ENCODE measurements around the gene ASB10.

The ASB10 gene

GRCh38 chr7:151191544-151191943, 4.5 kb upstream of the ASB10 start:
- Histone ChIP-seq H3K36me3 (ENCODE audit: insufficient read depth, low read length) (no peaks in the 10 kb centered on the region), H3K9me3 (ENCODE audit: low read length) (no peaks in the 10 kb centered on the region), H2AFZ (ENCODE audit: low read depth, low read length) (no peak overlapping the region), H3K27me3 (ENCODE audit: insufficient read depth, low read length) (peaks cover 52% of the 10 kb centered on the region), H3K4me3 (ENCODE audit: low read length) (no peak overlapping the region), H3K4me1 (ENCODE audit: insufficient read depth, low read length) (no peaks in the 10 kb centered on the region)

GRCh38 chr7:151189038-151189437, 2.0 kb upstream of the ASB10 start:
- H2AFZ ChIP-seq (ENCODE audit: low read depth, low read length), result no peak overlapping the region
- H3K36me3 ChIP-seq (ENCODE audit: insufficient read depth, low read length), result no peaks in the 10 kb centered on the region
- H3K27me3 ChIP-seq (ENCODE audit: insufficient read depth, low read length), result peaks cover 39% of the 10 kb centered on the region
- no peak overlapping the region for H3K4me3 ChIP-seq (ENCODE audit: low read length)
- H3K9me3 ChIP-seq (ENCODE audit: low read length), result no peaks in the 10 kb centered on the region
- no peaks in the 10 kb centered on the region for H3K4me1 ChIP-seq (ENCODE audit: insufficient read depth, low read length)

- no peak overlapping the region for H3K4me3 ChIP-seq (ENCODE audit: low read length)
- H2AFZ ChIP-seq (ENCODE audit: low read depth, low read length), result no peak overlapping the region
- H3K9me3 ChIP-seq (ENCODE audit: low read length), result no peaks in the 10 kb centered on the region
- H3K36me3 ChIP-seq (ENCODE audit: insufficient read depth, low read length), result no peaks in the 10 kb centered on the region
- H3K4me1 ChIP-seq (ENCODE audit: insufficient read depth, low read length), result no peaks in the 10 kb centered on the region
- H3K27me3 ChIP-seq (ENCODE audit: insufficient read depth, low read length), result peaks cover 39% of the 10 kb centered on the region
These were observed 1.1 kb upstream of the ASB10 start for GRCh38 chr7:151188252-151188542.

GRCh38 chr7:151187409-151188251, 580 bp upstream of the ASB10 start:
- H2AFZ ChIP-seq (ENCODE audit: low read depth, low read length), result no peak overlapping the region
- peaks cover 39% of the 10 kb centered on the region for H3K27me3 ChIP-seq (ENCODE audit: insufficient read depth, low read length)
- no peaks in the 10 kb centered on the region for H3K9me3 ChIP-seq (ENCODE audit: low read length)
- no peaks in the 10 kb centered on the region for H3K4me1 ChIP-seq (ENCODE audit: insufficient read depth, low read length)
- no peak overlapping the region for H3K4me3 ChIP-seq (ENCODE audit: low read length)
- no peaks in the 10 kb centered on the region for H3K36me3 ChIP-seq (ENCODE audit: insufficient read depth, low read length)

- Histone ChIP-seq H3K36me3 (ENCODE audit: insufficient read depth, low read length) (no peaks in the 10 kb centered on the region), H3K9me3 (ENCODE audit: low read length) (no peaks in the 10 kb centered on the region), H3K4me1 (ENCODE audit: insufficient read depth, low read length) (no peaks in the 10 kb centered on the region), H3K27me3 (ENCODE audit: insufficient read depth, low read length) (peaks cover 26% of the 10 kb centered on the region), H3K4me3 (ENCODE audit: low read length) (no peak overlapping the region), H2AFZ (ENCODE audit: low read depth, low read length) (no peak overlapping the region)
These were observed 1.0 kb downstream of the ASB10 start for GRCh38 chr7:151185762-151186639.

GRCh38 chr7:151181011-151181431, 6.0 kb downstream of the ASB10 start:
- Histone ChIP-seq H3K36me3 (ENCODE audit: insufficient read depth, low read length) (no peaks in the 10 kb centered on the region), H3K4me3 (ENCODE audit: low read length) (no peak overlapping the region), H3K27me3 (ENCODE audit: insufficient read depth, low read length) (peaks cover 23% of the 10 kb centered on the region), H3K4me1 (ENCODE audit: insufficient read depth, low read length) (no peaks in the 10 kb centered on the region), H3K9me3 (ENCODE audit: low read length) (no peaks in the 10 kb centered on the region), H2AFZ (ENCODE audit: low read depth, low read length) (no peak overlapping the region)

- Histone ChIP-seq H3K36me3 (ENCODE audit: insufficient read depth, low read length) (no peaks in the 10 kb centered on the region), H3K4me3 (ENCODE audit: low read length) (no peak overlapping the region), H3K4me1 (ENCODE audit: insufficient read depth, low read length) (no peaks in the 10 kb centered on the region), H2AFZ (ENCODE audit: low read depth, low read length) (no peak overlapping the region), H3K27me3 (ENCODE audit: insufficient read depth, low read length) (peaks cover 23% of the 10 kb centered on the region), H3K9me3 (ENCODE audit: low read length) (peaks cover 1% of the 10 kb centered on the region)
These were observed 7.1 kb downstream of the ASB10 start for GRCh38 chr7:151179946-151180345.

- no peak overlapping the region for H2AFZ ChIP-seq (ENCODE audit: low read depth, low read length)
- no peak overlapping the region for H3K4me3 ChIP-seq (ENCODE audit: low read length)
- H3K9me3 ChIP-seq (ENCODE audit: low read length), result peaks cover 2% of the 10 kb centered on the region
- peaks cover 23% of the 10 kb centered on the region for H3K27me3 ChIP-seq (ENCODE audit: insufficient read depth, low read length)
- H3K36me3 ChIP-seq (ENCODE audit: insufficient read depth, low read length), result no peaks in the 10 kb centered on the region
- H3K4me1 ChIP-seq (ENCODE audit: insufficient read depth, low read length), result no peaks in the 10 kb centered on the region
These were observed 7.7 kb downstream of the ASB10 start for GRCh38 chr7:151179287-151179860.

- Histone ChIP-seq H2AFZ (ENCODE audit: low read depth, low read length) (no peak overlapping the region), H3K27me3 (ENCODE audit: insufficient read depth, low read length) (peaks cover 23% of the 10 kb centered on the region), H3K4me3 (ENCODE audit: low read length) (no peak overlapping the region), H3K9me3 (ENCODE audit: low read length) (peaks cover 2% of the 10 kb centered on the region), H3K4me1 (ENCODE audit: insufficient read depth, low read length) (no peaks in the 10 kb centered on the region), H3K36me3 (ENCODE audit: insufficient read depth, low read length) (no peaks in the 10 kb centered on the region)
These were observed 8.2 kb downstream of the ASB10 start for GRCh38 chr7:151178831-151179230.

GRCh38 chr7:151178236-151178635, 8.8 kb downstream of the ASB10 start:
- peaks cover 2% of the 10 kb centered on the region for H3K9me3 ChIP-seq (ENCODE audit: low read length)
- H3K4me1 ChIP-seq (ENCODE audit: insufficient read depth, low read length), result no peaks in the 10 kb centered on the region
- H3K27me3 ChIP-seq (ENCODE audit: insufficient read depth, low read length), result peaks cover 23% of the 10 kb centered on the region
- H3K36me3 ChIP-seq (ENCODE audit: insufficient read depth, low read length), result no peaks in the 10 kb centered on the region
- H3K4me3 ChIP-seq (ENCODE audit: low read length), result no peak overlapping the region
- H2AFZ ChIP-seq (ENCODE audit: low read depth, low read length), result no peak overlapping the region

GRCh38 chr7:151177310-151177709, 9.7 kb downstream of the ASB10 start:
- H3K36me3 ChIP-seq (ENCODE audit: insufficient read depth, low read length), result no peaks in the 10 kb centered on the region
- no peak overlapping the region for H2AFZ ChIP-seq (ENCODE audit: low read depth, low read length)
- no peak overlapping the region for H3K4me3 ChIP-seq (ENCODE audit: low read length)
- peaks cover 2% of the 10 kb centered on the region for H3K9me3 ChIP-seq (ENCODE audit: low read length)
- no peaks in the 10 kb centered on the region for H3K4me1 ChIP-seq (ENCODE audit: insufficient read depth, low read length)
- H3K27me3 ChIP-seq (ENCODE audit: insufficient read depth, low read length), result peaks cover 23% of the 10 kb centered on the region

GRCh38 chr7:151176401-151176800, 10.6 kb downstream of the ASB10 start:
- H3K4me1 ChIP-seq (ENCODE audit: insufficient read depth, low read length), result no peaks in the 10 kb centered on the region
- no peaks in the 10 kb centered on the region for H3K36me3 ChIP-seq (ENCODE audit: insufficient read depth, low read length)
- H3K4me3 ChIP-seq (ENCODE audit: low read length), result no peak overlapping the region
- H3K9me3 ChIP-seq (ENCODE audit: low read length), result peaks cover 2% of the 10 kb centered on the region
- peaks cover 23% of the 10 kb centered on the region for H3K27me3 ChIP-seq (ENCODE audit: insufficient read depth, low read length)
- H2AFZ ChIP-seq (ENCODE audit: low read depth, low read length), result no peak overlapping the region

GRCh38 chr7:151175793-151176311, 11.2 kb downstream of the ASB10 start:
- H3K36me3 ChIP-seq (ENCODE audit: insufficient read depth, low read length), result no peaks in the 10 kb centered on the region
- no peaks in the 10 kb centered on the region for H3K4me1 ChIP-seq (ENCODE audit: insufficient read depth, low read length)
- peaks cover 21% of the 10 kb centered on the region for H3K27me3 ChIP-seq (ENCODE audit: insufficient read depth, low read length)
- H2AFZ ChIP-seq (ENCODE audit: low read depth, low read length), result no peak overlapping the region
- peaks cover 2% of the 10 kb centered on the region for H3K9me3 ChIP-seq (ENCODE audit: low read length)
- H3K4me3 ChIP-seq (ENCODE audit: low read length), result no peak overlapping the region

Measured in neuron (in vitro differentiated cells).